DMS153 (cell line): ENCODE data around the gene TNFSF11.
A peak's percentile ranks its signal among the peaks of the same experiment; 100 is the strongest.

Experiments used
- DNase-seq: peaks from one replicate; lab custom pipeline; 2025; lab: John Stamatoyannopoulos, UW

The TNFSF11 gene

GRCh38 chr13:42611086-42611779 is 37.3 kb downstream of the TNFSF11 start:
- DNase-seq, result no peak

GRCh38 chr13:42612021-42612765 is 38.2 kb downstream of the TNFSF11 start:
- no peak for DNase-seq

- no peak for DNase-seq
Observed at GRCh38 chr13:42614436-42615035, 40.6 kb downstream of the TNFSF11 start.

GRCh38 chr13:42615691-42616090 is 41.7 kb downstream of the TNFSF11 start:
- DNase-seq, result peak; percentile 62

- DNase-seq, result no peak
Observed at GRCh38 chr13:42617221-42617620, 43.3 kb downstream of the TNFSF11 start.

GRCh38 chr13:42623916-42624315 is 50.0 kb downstream of the TNFSF11 start:
- no peak for DNase-seq

GRCh38 chr13:42625611-42626010 is 51.7 kb downstream of the TNFSF11 start:
- DNase-seq, result no peak

GRCh38 chr13:42626176-42626860 is 52.4 kb downstream of the TNFSF11 start:
- DNase-seq, result no peak

- DNase-seq, result no peak
Observed at GRCh38 chr13:42628666-42629065, 54.7 kb downstream of the TNFSF11 start.

- DNase-seq, result no peak
Observed at GRCh38 chr13:42631181-42631580, 57.2 kb downstream of the TNFSF11 start.

GRCh38 chr13:42633495-42633894 is 59.5 kb downstream of the TNFSF11 start:
- DNase-seq, result peak; percentile 56

GRCh38 chr13:42638101-42638500 is 64.1 kb downstream of the TNFSF11 start:
- DNase-seq, result no peak

- no peak for DNase-seq
Observed at GRCh38 chr13:42638886-42639285, 64.9 kb downstream of the TNFSF11 start.

- no peak for DNase-seq
Observed at GRCh38 chr13:42643076-42643475, 69.1 kb downstream of the TNFSF11 start.

GRCh38 chr13:42644841-42645240 is 70.9 kb downstream of the TNFSF11 start:
- DNase-seq, result no peak

- DNase-seq, result no peak
Observed at GRCh38 chr13:42645717-42646116, 71.8 kb downstream of the TNFSF11 start.

- no peak for DNase-seq
Observed at GRCh38 chr13:42649141-42649540, 75.2 kb downstream of the TNFSF11 start.

GRCh38 chr13:42649831-42650230 is 75.9 kb downstream of the TNFSF11 start:
- no peak for DNase-seq

- no peak for DNase-seq
Observed at GRCh38 chr13:42650506-42650905, 76.6 kb downstream of the TNFSF11 start.

GRCh38 chr13:42651936-42652641 is 78.1 kb downstream of the TNFSF11 start:
- DNase-seq, result no peak

GRCh38 chr13:42652642-42653415 is 78.9 kb downstream of the TNFSF11 start:
- no peak for DNase-seq
